Daoy (cell line): Measurements from ENCODE around the gene LSG1. TPM values are rescaled to one million over a fixed set of nuclear protein-coding genes. Genes with fewer than 3 reads are reported as not detected.
"Not testable (repeated sequence)": the region's sequence is repeated elsewhere in the genome, so short reads cannot be mapped to it uniquely, and the experiment has no call there.

ENCODE experiments used
- DNase-seq: peaks from one replicate; pipeline ENCODE4 v3.0.0-alpha.2; 2015; ENCODE audit warnings: low read depth
- total RNA-seq: library from RNA; depleted of rRNA; stranded (reverse); fragments of >200 nt; shearing (Covaris generic); gene quantifications from 2 replicates; pipeline ENCODE4 v1.2.3, GENCODE V29; 2014

Gene LSG1
- total RNA-seq, 1 experiment from 2014 or later, result 78.6 TPM

- peak; percentile 73 for DNase-seq
Measured at GRCh38 chr3:194617827-194618226, 54.2 kb downstream of the LSG1 start.

GRCh38 chr3:194617143-194617671 lies 54.8 kb downstream of the LSG1 start:
- DNase-seq, result no peak

DNA sequence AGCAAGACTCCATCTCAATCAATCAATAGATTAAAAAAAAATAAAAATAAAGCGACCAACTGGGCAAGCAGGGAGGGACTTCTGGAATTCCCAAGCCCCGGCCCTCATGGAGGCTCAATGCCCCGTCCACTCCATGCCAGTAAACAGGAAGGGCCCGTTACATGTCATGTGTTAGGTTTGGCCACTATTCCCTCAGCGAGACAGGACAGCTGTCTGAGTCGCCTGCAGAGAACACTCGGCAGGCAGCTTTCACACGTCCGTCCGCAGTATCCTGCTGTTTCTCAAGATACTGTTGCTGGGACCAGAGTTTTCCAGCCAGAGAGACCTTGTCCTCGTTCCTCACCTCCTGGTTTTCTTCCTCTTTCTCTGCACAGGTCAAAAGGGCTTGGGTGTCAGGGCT lies 56.8 kb downstream of the LSG1 start:
- DNase-seq, result no peak

DNA sequence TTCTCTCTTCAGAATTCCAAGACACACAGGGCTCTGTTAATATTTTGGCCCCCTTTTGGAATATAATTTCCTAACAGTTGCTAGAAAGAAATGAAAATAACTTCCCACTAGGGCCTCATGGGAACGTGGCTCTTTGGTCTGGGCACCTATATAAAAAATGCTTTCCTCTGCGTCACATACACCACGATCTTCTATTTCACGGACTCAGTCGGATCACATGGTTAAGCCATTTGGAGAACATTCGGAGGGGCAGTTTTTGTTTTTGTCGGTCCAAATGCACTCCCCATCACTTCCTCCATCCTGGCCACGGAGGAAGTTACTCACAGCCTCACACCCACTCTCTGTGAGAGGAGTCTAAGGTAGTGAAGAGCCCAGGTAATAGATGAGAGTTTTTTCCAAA lies 59.8 kb downstream of the LSG1 start:
- no peak for DNase-seq

DNA sequence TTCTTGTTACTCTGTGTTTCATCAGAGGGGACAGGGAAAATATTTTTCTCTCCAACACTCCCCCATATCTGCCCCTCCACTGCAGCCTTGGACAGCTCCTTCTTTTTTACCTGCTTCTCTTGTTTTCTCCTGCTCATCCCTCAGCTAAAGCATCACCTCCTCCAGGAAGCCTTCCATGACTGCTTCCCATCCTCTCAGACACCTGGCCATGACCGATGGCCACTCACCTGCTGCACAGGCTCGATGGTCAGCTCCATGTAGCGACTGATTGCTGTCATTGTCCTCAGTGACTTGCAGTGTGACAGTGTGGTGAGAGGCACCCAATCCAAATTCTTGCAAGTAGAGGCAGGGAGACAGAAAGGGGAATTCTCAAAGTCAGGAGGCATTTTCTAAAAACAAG lies 61.3 kb downstream of the LSG1 start:
- no peak for DNase-seq

GRCh38 chr3:194609601-194610000 lies 62.4 kb downstream of the LSG1 start:
- no peak for DNase-seq

- DNase-seq, result no peak
Measured at GRCh38 chr3:194608981-194609380, 63.0 kb downstream of the LSG1 start.

- no peak for DNase-seq
Measured at GRCh38 chr3:194607592-194608389, 64.2 kb downstream of the LSG1 start.

DNA sequence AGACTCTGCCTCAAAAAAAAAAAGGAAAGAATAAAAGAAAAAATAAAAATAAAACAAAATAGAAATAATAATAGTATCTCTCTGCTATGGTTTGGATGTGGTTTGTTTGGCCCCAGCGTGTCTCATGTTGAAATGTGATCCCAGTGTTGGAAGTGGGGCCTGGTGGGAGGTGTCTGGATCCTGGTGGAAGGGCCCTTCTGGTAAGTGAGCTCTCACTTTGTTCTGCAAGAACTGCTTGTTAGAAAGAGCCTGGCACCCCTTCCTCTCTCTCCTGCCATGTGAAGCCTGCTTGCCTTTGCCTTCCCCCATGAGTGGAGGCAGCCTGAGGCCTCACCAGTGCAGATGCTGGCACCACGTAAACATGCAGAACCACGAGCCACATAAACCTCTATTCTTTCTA lies 65.0 kb downstream of the LSG1 start:
- no peak for DNase-seq

DNA sequence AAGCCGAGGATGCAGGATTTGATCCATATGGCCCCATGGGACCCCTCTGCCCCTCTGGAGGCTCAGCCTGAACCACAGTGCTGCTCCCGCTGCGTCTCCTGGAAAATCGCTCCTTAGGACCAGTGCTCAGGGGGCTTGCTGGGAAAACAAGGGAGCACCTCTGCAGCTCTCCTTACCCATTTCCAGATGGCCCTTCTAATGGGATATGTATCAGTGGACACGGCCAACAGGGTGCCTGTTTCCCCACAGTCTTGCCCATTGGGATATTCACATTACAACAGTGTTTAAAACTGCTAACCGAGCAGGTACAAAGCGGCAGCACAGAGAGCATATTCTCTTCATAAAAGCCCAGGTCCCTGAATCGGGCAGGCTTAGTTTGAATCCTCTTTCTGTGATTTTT lies 65.8 kb downstream of the LSG1 start:
- DNase-seq, result no peak

DNA sequence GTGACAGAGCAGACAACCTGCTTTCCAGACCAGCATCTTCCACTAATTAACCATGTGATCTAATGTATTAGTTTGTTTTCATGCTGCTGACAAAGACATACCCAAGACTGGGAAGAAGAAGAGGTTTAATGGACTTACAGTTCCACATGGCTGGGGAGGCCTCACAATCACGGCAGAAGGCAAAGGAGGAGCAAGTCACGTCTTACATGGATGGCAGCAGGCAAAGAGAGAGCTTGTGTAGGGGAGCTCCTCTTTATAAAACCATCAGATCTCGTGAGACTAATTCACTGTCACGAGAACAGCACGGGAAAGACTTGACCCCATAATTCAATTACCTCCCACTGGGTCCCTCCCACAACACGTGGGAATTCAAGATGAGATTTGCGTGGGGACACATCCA lies 66.7 kb downstream of the LSG1 start:
- DNase-seq, result not testable (repeated sequence)

DNA sequence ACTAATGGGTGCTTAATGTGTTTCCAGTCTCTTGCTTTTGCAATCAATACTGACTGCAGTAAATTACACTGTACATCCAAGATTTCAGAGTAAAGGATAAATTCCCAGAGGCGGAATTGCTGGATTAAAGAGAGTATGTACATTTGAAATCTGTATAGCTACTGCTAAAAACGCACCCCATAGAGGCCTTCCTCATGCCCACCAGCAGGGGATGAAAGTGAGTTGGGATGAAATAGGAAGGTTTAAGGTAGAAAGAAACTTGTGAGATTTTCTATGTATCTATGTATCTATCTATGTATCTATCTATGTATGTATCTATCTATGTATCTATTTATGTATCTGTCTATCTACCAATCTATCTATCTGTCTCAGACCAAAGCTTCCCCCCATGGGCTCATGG lies 67.2 kb downstream of the LSG1 start:
- DNase-seq, result no peak

DNA sequence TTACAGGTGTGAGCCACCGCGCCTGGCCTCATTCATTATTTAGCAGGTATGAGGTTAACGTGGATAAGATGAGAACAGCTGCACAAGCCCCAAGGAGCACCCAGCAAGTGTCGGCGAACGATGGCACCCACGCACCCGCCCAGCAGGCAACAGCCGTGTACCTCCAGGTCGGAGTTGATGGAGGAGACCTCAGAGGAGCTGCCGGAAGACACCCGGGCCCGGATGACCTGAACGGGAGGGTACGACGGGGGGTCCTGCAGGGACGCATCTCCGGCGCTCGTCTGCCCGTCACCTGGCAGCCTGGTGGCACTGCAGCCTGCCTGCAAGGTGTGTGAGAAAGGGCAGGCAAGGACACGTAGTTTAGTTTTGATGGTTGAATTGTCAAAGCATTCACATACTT lies 67.9 kb downstream of the LSG1 start:
- DNase-seq, result no peak

- DNase-seq, result no peak
Measured at GRCh38 chr3:194602669-194603171, 69.3 kb downstream of the LSG1 start.

DNA sequence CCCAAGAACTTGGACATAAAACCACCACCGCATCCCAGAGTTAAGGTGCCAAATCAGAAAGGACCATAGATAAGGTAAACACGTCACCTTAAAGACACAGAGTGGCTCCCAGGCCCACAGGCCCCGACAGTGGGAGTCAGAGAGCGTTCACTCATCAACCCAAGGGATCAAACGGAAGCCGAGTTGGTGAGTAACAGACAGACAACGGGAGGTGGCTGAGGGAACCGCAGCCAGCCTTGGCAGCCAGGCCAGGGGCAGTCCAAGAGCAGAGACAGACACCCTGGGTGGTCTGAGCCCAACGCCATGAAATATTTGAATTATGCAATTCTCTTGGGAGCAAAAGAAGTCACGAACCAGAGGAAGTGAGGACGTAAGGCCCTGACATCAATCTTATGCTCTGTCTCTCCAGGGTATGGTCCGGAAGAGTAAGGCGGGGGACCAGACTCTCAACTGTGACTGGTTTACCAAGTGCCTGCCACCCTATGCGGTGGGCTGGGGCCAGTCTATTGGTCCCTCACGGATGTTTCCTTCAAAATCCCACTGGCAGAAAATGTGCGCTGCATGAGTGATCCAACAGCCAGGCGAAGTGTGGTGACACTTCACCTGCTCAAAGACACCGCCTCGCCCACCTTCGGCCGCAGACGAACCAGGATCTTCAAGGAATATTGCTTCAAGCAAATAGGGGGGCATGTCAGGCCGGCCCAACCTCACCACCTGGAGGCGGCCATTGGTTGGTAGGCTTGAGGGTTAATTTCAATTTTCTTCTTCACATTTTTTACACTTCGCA lies 73.0 kb downstream of the LSG1 start:
- peak; percentile 100 for DNase-seq

DNA sequence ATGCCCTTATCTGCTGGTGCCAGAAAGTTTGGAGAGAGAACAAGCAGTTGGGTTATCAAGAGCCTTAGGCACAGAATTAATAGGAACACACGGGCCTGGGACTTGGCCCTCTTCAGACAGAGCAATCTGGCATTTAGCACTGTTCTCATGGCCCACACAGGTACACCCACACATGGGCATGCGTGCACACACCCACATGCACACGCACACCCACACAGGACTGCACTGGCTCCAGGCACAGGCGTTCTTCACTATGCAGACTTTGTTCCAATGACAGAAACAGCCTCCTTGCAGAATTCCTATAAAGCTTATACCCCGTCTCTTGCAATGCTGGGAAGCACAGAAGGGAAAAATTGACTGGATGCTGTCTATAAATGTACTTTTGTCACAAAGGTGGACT lies 75.1 kb downstream of the LSG1 start:
- DNase-seq, result no peak

GRCh38 chr3:194592798-194593752 lies 78.9 kb downstream of the LSG1 start:
- peak; percentile 99 for DNase-seq
